ENCODE results near the gene PCIF1. TPM values are rescaled to one million over a fixed set of nuclear protein-coding genes. Genes with fewer than 3 reads are reported as not detected.
A peak's percentile ranks its signal among the peaks of the same experiment; 100 is the strongest.
"Not testable (repeated sequence)": the region's sequence is repeated elsewhere in the genome, so short reads cannot be mapped to it uniquely, and the experiment has no call there.

The PCIF1 gene
- total RNA-seq, 1 donor from 2014 or later, result 28.6 TPM

GRCh38 chr20:45972500-45973183 lies 38.2 kb downstream of the PCIF1 start:
- peaks cover 10% of the 10 kb centered on the region for H3K4me1 Mint-ChIP-seq (ENCODE audit: low read depth)
- peaks cover 9% of the 10 kb centered on the region for H3K27me3 Mint-ChIP-seq (ENCODE audit: low read depth)
- peak overlapping the region; percentile 99 for H3K27ac Mint-ChIP-seq
- no peaks in the 10 kb centered on the region for H3K9me3 Mint-ChIP-seq
- intact Hi-C loops (cut with micrococcal nuclease), result loop anchor here (1.0 to 10.0 kb wide), 6 partner anchors 37 to 160 kb away; partner anchors contain the start of genes ACOT8, CTSA, NEURL2 and UBE2C
- no peak for DNase-seq (ENCODE audit: low spot score)
- peaks cover 18% of the 10 kb centered on the region for H3K36me3 Mint-ChIP-seq (ENCODE audit: low read depth)
- peak overlapping the region; percentile 85 for H3K4me3 Mint-ChIP-seq (ENCODE audit: low read depth)

GRCh38 chr20:45974896-45975565 lies 40.5 kb downstream of the PCIF1 start:
- Mint-ChIP-seq H3K4me1 (ENCODE audit: low read depth) (peaks cover 8% of the 10 kb centered on the region), H3K4me3 (ENCODE audit: low read depth) (no peak overlapping the region), H3K9me3 (no peaks in the 10 kb centered on the region), H3K36me3 (ENCODE audit: low read depth) (peaks cover 7% of the 10 kb centered on the region), H3K27ac (no peak overlapping the region), H3K27me3 (ENCODE audit: low read depth) (peaks cover 21% of the 10 kb centered on the region)
- intact Hi-C loops (cut with micrococcal nuclease), result loop anchor here (5.0 to 10.0 kb wide), 2 partner anchors 37 to 80 kb away; partner anchors contain the start of genes CTSA and NEURL2
- no peak for DNase-seq (ENCODE audit: low spot score)

GRCh38 chr20:45975686-45976085 lies 41.2 kb downstream of the PCIF1 start:
- DNase-seq (ENCODE audit: low spot score), result no peak
- peaks cover 21% of the 10 kb centered on the region for H3K27me3 Mint-ChIP-seq (ENCODE audit: low read depth)
- intact Hi-C loops (cut with micrococcal nuclease), result loop anchor here (10.0 kb wide), 1 partner anchor 81 kb away; the partner anchor contains the start of genes CTSA and NEURL2
- no peak overlapping the region for H3K4me3 Mint-ChIP-seq (ENCODE audit: low read depth)
- H3K27ac Mint-ChIP-seq, result no peak overlapping the region
- peaks cover 3% of the 10 kb centered on the region for H3K36me3 Mint-ChIP-seq (ENCODE audit: low read depth)
- H3K9me3 Mint-ChIP-seq, result no peaks in the 10 kb centered on the region
- peaks cover 3% of the 10 kb centered on the region for H3K4me1 Mint-ChIP-seq (ENCODE audit: low read depth)

- Mint-ChIP-seq H3K9me3 (no peaks in the 10 kb centered on the region), H3K36me3 (ENCODE audit: low read depth) (peaks cover 3% of the 10 kb centered on the region), H3K27me3 (ENCODE audit: low read depth) (peaks cover 21% of the 10 kb centered on the region), H3K4me1 (ENCODE audit: low read depth) (peaks cover 3% of the 10 kb centered on the region), H3K27ac (no peak overlapping the region), H3K4me3 (ENCODE audit: low read depth) (no peak overlapping the region)
- DNase-seq (ENCODE audit: low spot score), result no peak
- intact Hi-C loops (cut with micrococcal nuclease), result loop anchor here (10.0 kb wide), 1 partner anchor 81 kb away; the partner anchor contains the start of genes CTSA and NEURL2
Measured at GRCh38 chr20:45976086-45976485, 41.6 kb downstream of the PCIF1 start.

DNA sequence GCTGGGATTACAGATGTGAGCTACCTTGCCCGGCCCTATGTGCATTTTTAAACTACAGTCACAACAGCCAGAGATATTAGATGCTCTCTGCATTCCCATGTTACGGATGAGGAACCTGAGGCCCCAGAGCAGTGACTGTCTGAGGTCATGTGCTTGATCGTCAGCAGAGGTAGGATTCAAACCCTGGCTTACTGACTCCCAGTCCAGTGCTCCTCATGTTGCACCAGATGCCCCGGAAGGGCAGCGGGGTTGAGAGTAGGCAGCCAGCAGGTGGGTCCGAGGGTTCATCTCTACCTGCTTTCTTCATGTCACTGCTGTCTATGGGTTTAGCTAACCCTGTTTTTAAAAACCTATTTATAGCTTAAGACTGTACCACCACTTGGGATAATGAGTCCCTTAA lies 46.8 kb downstream of the PCIF1 start:
- DNase-seq (ENCODE audit: low spot score), result no peak
- Mint-ChIP-seq H3K9me3 (no peaks in the 10 kb centered on the region), H3K27me3 (ENCODE audit: low read depth) (peaks cover 19% of the 10 kb centered on the region), H3K27ac (no peak overlapping the region), H3K36me3 (ENCODE audit: low read depth) (no peaks in the 10 kb centered on the region), H3K4me3 (ENCODE audit: low read depth) (no peak overlapping the region), H3K4me1 (ENCODE audit: low read depth) (peaks cover 6% of the 10 kb centered on the region)
- intact Hi-C loops (cut with micrococcal nuclease), result no loop called here

- H3K36me3 Mint-ChIP-seq (ENCODE audit: low read depth), result no peaks in the 10 kb centered on the region
- peaks cover 22% of the 10 kb centered on the region for H3K27me3 Mint-ChIP-seq (ENCODE audit: low read depth)
- intact Hi-C loops (cut with micrococcal nuclease), result no loop called here
- H3K27ac Mint-ChIP-seq, result no peak overlapping the region
- H3K4me3 Mint-ChIP-seq (ENCODE audit: low read depth), result no peak overlapping the region
- H3K4me1 Mint-ChIP-seq (ENCODE audit: low read depth), result peaks cover 6% of the 10 kb centered on the region
- no peak for DNase-seq (ENCODE audit: low spot score)
- H3K9me3 Mint-ChIP-seq, result no peaks in the 10 kb centered on the region
Measured at GRCh38 chr20:45983279-45983743, 48.8 kb downstream of the PCIF1 start.

GRCh38 chr20:45985573-45985972 lies 51.1 kb downstream of the PCIF1 start:
- H3K27me3 Mint-ChIP-seq (ENCODE audit: low read depth), result peaks cover 18% of the 10 kb centered on the region
- no peak overlapping the region for H3K4me3 Mint-ChIP-seq (ENCODE audit: low read depth)
- H3K36me3 Mint-ChIP-seq (ENCODE audit: low read depth), result no peaks in the 10 kb centered on the region
- DNase-seq (ENCODE audit: low spot score), result no peak
- H3K9me3 Mint-ChIP-seq, result no peaks in the 10 kb centered on the region
- no peak overlapping the region for H3K27ac Mint-ChIP-seq
- peaks cover 6% of the 10 kb centered on the region for H3K4me1 Mint-ChIP-seq (ENCODE audit: low read depth)
- intact Hi-C loops (cut with micrococcal nuclease), result no loop called here

DNA sequence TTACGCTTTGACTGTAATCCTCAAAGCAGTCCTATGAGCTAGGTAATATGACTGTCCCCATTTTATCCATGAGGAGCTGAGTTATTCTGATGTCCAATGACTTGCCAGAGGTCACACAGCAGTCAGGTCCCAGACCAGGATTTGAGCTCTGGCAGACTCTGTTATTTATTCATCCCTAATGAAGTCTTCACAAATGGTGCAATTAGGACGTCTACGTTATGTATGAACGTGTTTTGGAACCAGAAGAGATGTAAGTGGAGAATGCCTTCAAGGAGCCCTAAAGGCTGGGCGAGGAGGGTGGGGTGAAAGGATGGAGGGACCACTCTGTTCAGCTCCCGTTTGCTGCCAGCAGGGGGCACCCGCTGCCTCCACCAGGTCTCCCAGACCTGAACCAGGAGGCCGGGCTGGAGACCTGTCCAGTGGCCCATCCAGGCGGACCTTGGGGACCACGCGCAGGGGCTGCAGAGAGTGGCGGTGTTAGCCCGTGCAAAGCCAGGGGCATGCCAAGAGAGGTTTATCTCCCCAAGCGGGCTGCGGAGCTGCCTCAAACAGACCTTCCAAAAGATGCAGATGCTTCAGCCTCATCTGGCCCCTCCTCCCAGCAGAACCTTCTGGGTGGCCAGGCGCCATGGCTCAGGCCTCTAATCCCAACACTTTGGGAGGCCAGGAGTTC lies 52.8 kb downstream of the PCIF1 start:
- no peak overlapping the region for H3K27ac Mint-ChIP-seq
- H3K9me3 Mint-ChIP-seq, result no peaks in the 10 kb centered on the region
- intact Hi-C loops (cut with micrococcal nuclease), result loop anchor here (1.0 kb wide), 1 partner anchor 25 kb away; no protein-coding TSS in a partner anchor
- DNase-seq (ENCODE audit: low spot score), result peak; percentile 61
- peaks cover 6% of the 10 kb centered on the region for H3K4me1 Mint-ChIP-seq (ENCODE audit: low read depth)
- no peaks in the 10 kb centered on the region for H3K36me3 Mint-ChIP-seq (ENCODE audit: low read depth)
- H3K27me3 Mint-ChIP-seq (ENCODE audit: low read depth), result peaks cover 19% of the 10 kb centered on the region
- no peak overlapping the region for H3K4me3 Mint-ChIP-seq (ENCODE audit: low read depth)

DNA sequence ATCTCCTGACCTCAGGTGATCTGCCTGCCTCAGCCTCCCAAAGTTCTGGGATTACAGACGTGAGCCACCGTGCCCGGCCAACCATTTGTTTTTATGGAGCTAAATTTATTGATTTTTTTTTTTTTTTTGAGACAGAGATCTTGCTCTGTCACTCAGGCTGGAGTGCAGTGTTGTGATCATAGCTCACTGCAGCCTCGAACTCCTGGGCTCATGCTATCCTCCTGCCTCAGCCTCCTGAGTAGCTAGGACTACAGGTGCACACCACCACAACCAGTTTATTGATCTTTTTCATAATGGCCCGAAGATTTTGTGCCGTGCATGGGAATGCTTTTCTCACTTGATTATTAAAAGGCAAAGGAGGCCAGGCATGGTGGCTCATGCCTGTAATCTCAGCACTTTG lies 54.3 kb downstream of the PCIF1 start:
- intact Hi-C loops (cut with micrococcal nuclease); H3K9me3 Mint-ChIP-seq; DNase-seq (ENCODE audit: low spot score); H3K4me1 Mint-ChIP-seq (ENCODE audit: low read depth); H3K4me3 Mint-ChIP-seq (ENCODE audit: low read depth); H3K27ac Mint-ChIP-seq; H3K36me3 Mint-ChIP-seq (ENCODE audit: low read depth): not testable (repeated sequence)
- H3K27me3 Mint-ChIP-seq (ENCODE audit: low read depth), result peaks cover 23% of the 10 kb centered on the region

- H3K4me3 Mint-ChIP-seq (ENCODE audit: low read depth), result no peak overlapping the region
- H3K36me3 Mint-ChIP-seq (ENCODE audit: low read depth), result no peaks in the 10 kb centered on the region
- H3K27me3 Mint-ChIP-seq (ENCODE audit: low read depth), result peaks cover 25% of the 10 kb centered on the region
- H3K4me1 Mint-ChIP-seq (ENCODE audit: low read depth), result peaks cover 9% of the 10 kb centered on the region
- intact Hi-C loops (cut with micrococcal nuclease), result no loop called here
- H3K27ac Mint-ChIP-seq, result no peak overlapping the region
- H3K9me3 Mint-ChIP-seq, result no peaks in the 10 kb centered on the region
- no peak for DNase-seq (ENCODE audit: low spot score)
Measured at GRCh38 chr20:45991616-45992015, 57.1 kb downstream of the PCIF1 start.

DNA sequence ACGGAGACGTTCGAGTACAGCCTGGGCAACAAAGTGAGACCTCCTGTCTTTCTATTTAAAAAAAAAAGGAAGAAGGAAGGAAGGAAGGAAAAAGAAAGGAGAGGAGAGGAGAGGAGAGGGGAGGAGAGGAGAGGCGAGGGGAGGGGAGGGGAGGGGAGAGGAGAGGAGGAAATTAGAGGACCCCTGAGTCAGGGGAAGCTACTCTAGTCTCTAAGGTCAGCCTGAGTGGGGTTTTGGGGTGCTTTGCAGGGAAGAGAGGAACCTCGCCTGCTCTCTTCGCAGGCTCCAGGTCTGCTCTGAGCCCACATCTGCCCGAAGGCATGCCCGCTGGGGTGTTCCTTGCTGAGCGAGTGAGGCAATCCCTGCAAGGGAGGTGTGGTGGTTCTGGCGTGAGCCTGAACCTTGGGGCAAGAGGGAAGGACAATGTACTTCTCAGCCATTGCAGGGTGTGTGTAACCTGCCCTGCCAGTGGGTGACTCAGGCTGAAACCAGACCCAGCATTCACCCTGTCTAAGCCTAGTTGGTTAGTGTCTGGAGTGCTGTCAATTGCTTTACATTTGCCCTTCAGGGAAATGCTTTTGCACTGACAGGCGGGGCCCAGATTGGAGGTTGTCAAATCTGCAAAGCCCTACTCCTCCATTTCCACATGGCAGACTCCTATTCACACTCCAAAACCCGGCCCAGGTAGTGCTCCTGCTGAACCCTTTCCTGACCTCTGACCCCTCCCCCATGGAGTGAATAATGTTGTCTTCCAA lies 58.9 kb downstream of the PCIF1 start:
- DNase-seq (ENCODE audit: low spot score), result no peak
- Mint-ChIP-seq H3K27me3 (ENCODE audit: low read depth) (peaks cover 18% of the 10 kb centered on the region), H3K9me3 (no peaks in the 10 kb centered on the region), H3K36me3 (ENCODE audit: low read depth) (no peaks in the 10 kb centered on the region), H3K4me3 (ENCODE audit: low read depth) (no peak overlapping the region), H3K27ac (no peak overlapping the region), H3K4me1 (ENCODE audit: low read depth) (peaks cover 19% of the 10 kb centered on the region)
- intact Hi-C loops (cut with micrococcal nuclease), result no loop called here

- H3K27ac Mint-ChIP-seq, result no peak overlapping the region
Measured at GRCh38 chr20:45994761-45995493, 60.4 kb downstream of the PCIF1 start.

More at GRCh38 chr20:45994761-45995493, 60.4 kb downstream of the PCIF1 start:
- Mint-ChIP-seq H3K36me3 (ENCODE audit: low read depth) (no peaks in the 10 kb centered on the region), H3K27me3 (ENCODE audit: low read depth) (peaks cover 15% of the 10 kb centered on the region), H3K9me3 (no peaks in the 10 kb centered on the region), H3K4me3 (ENCODE audit: low read depth) (no peak overlapping the region), H3K4me1 (ENCODE audit: low read depth) (peaks cover 31% of the 10 kb centered on the region)
- DNase-seq (ENCODE audit: low spot score), result no peak
- intact Hi-C loops (cut with micrococcal nuclease), result no loop called here
